HG02610 (cell line): ENCODE measurements around the gene AXL.
A peak's percentile ranks its signal among the peaks of the same experiment; 100 is the strongest.

Source experiments
- ATAC-seq: cut with Tn5 transposase; IDR thresholded peaks from one replicate; pipeline ENCODE4 v1.9.1; 2021; ENCODE audit warnings: mild to moderate bottlenecking, moderate library complexity; ENCODE audit not compliant: unreplicated experiment

Gene AXL

GRCh38 chr19:41305927-41306793 is 87.1 kb downstream of the AXL start:
- no peak for ATAC-seq

DNA sequence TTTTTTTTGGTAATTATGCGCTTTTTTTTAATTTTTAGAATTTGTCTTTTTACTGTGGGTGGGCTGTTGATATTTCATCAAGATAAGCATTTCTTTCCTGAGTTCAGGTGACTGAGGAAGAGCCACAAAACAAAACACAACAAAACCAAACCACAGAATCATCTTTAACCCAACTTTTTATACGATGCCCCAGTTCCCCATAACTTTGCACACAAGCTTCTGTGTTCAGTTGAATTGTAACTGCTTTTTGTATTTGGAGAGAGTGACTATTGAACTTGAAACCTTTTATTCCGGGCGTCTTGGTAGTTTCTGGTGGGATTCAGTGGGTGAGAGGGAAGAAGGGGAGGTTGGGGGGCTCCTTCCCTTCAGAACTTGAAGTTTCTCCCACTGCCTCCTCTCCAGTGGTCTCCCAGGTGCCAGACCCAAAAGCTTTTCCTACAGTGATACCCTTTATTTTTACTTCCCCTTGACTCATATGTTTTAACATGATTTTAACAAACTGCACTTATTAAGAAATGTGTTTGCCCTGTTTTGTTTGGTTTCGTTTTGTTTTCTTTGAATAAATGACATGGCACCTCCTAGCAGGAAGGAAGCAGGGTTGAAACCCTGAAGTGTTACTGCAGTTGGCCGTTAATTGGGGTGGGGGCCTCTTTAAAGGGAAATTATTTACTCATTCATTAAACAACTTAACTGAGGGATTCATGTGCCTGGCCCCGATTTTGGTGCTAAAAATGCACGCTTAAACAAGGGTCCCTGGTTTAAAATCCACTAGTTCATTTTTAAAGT is 88.3 kb downstream of the AXL start:
- ATAC-seq: no peak

- no peak for ATAC-seq
Measured at GRCh38 chr19:41307954-41308449, 89.0 kb downstream of the AXL start.

DNA sequence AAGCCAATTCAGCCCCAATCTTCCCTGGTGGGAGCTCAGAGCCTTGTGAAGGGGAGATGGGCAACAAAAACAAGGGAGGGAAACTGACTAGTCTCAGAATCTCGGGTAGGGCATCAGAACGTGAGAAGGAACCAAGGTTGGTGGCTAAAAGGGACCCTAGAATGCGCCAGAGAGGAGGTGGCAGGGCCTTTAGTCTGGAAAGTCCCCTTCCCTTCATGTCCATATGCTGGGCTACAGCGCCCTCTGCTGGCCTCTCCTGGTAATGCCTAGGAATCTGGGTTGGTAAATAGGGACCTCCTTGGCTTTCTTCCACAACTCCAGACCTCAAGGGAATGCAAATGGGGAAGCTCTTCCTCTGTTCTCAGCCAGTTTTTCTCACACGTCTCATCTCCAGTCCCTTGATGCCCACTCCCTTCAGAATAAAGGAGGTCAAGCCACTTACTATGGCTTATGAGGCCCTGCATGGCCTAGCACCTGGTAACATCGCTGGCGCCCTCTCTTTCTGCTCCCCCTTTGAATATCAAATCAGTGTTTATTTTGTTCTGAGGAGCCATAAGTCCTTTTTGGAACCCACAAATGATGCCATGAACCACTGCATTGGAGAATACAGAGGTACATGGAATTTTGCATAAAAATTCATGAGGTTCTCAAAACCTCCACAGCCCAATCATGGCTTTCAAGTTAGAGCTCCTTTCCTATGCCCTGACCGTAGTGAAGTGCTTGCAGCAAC is 89.6 kb downstream of the AXL start:
- no peak for ATAC-seq

DNA sequence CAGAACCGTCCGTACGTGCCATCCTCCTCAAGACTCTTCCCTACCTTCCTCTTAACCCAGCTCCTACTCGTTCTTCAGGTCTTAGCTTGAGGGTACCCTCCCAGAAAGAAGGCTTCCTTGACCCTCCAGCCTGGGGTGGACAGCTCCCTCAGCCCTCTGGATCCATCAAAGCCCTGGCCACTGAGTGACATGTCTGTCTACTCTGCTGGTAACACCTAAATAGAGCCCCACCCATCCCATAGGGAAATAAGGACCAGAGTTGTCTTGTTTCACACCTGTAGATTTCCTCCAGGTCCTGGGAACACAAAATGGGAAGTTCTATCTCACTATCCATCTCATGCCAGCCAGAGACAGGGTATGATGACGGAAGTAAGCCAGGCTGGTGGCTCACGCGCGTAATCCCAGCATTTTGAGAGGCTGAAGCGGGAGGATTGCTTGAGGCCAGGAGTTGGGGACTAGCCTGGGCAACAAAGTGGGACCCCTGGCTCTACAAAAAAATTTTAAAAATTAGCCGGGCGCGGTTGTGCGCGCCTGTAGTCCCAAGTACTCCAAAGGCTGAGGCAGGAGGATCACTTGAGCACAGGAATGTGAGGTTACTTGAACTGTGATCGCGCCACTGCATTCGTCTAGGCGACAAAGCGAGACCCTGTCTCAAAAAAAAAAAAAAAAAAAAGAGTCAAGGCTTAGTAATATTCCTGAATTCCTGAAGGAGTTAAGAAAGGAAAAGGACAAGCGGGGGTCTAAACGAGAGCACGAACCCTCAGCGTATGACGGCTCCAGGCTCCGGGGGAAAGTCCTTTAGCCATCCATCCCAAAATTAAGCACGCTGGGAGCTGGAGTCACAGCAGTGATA is 90.4 kb downstream of the AXL start:
- ATAC-seq: no peak

DNA sequence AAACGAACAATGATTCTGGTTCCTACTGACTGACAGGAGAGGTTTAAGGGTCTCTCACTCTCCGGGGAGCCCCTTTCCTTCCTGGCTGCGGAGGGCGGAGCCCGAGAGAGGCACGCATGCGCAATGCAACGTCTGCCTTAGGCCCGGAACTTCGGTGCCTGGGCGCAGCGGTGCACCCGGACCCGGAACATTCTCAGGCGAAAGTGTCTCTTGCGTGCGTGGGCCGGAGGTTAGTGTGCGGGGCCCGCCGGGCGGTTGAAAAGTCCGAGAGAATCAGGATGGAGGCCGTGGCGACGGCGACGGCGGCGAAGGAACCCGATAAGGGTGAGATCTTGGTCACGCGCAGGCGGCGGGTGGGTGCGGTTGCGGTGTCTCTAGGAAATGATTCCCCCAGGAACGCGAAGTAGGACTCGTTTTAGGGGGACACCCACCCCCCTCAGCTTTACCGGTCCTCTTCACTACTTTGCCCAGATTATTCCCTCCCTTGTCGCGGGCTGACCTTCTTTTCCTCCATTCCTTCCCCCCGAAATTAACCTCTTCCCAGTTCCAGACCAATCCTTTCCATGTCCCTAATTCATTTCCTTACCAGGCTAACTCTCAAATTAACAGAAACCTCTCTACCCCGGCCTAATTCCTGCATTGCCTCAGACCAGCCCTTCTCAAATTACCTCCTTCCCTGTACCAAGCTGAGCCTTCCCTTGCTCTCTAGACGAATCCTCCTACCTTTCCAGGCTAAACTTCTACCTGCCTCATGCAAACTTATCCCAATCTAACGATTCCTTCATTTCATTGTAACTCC is 91.2 kb downstream of the AXL start, which contains the start of gene CCDC97:
Gene CCDC97 (plus strand): TSS at position 140 of the 799 bp plus-strand sequence. CDS start 139 bp downstream, at position 279.
- peak; percentile 63 for ATAC-seq

DNA sequence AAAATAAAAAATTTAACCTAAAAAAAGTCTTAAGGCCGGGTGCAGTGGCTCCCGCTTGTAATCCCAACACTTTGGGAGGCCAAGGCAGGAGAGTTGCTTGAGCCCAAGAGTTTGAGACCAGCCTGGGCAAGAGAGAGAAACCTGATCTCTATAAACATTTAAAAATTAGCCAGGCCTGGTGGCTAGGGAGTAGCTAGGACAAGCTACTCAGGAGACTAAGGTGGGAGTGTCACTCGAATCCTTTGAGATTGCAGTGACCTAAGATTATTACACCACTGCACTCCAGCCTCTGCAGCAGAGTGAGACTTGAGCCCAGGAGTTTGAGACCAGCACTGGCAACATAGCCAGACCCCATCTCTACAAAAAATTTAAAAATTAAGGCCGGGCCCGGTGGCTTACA is 92.0 kb downstream of the AXL start:
- ATAC-seq: no peak
